ENCODE results near the gene HEY2. TPM values are rescaled to one million over a fixed set of nuclear protein-coding genes. Genes with fewer than 3 reads are reported as not detected.

The HEY2 gene
- total RNA-seq, 1 experiment from 2014 or later = 6.6 TPM

- peaks cover 6% of the 10 kb centered on the region for H3K9me3 ChIP-seq (ENCODE audit: control insufficient read depth, low read depth, low read length)
- H3K79me2 ChIP-seq (ENCODE audit: insufficient read depth, low read length) = peaks cover 2% of the 10 kb centered on the region; the same call in 1 of the 2 replicates
- peaks cover 2% of the 10 kb centered on the region for H3K23me2 ChIP-seq (ENCODE audit: insufficient read length, low read depth, low read length, poor library complexity, severe bottlenecking)
- no peak overlapping the region for H2BK15ac ChIP-seq (ENCODE audit: low read depth, low read length)
- no peak overlapping the region for H3K56ac ChIP-seq (ENCODE audit: insufficient read length, low read depth, low read length)
- no peak overlapping the region for H2BK120ac ChIP-seq (ENCODE audit: low read depth, low read length, poor library complexity, severe bottlenecking)
- peak; percentile 79 for DNase-seq
- H3K27me3 ChIP-seq (ENCODE audit: insufficient read depth, low read length) = no peaks in the 10 kb centered on the region
- Mint-ChIP-seq H3K27me3 (ENCODE audit: low read depth) (no peaks in the 10 kb centered on the region), H3K4me3 (peak overlapping the region; percentile 35 to 41; a peak in 3 of 5 replicates), H3K27ac (peak overlapping the region; percentile 90 to 97 (median 93)), H3K9me3 (peaks cover 0 to 18% of the 10 kb centered on the region in 2 experiments; a peak in 4 of 5 replicates), H3K36me3 (ENCODE audit: insufficient read depth in 1 of 3, low read depth in 3 of 3) (peaks cover 11 to 84% (median 42%) of the 10 kb centered on the region in 3 experiments; a peak in 6 of 7 replicates), H3K4me1 (peaks cover 33 to 40% of the 10 kb centered on the region in 2 experiments)
- H2AK5ac ChIP-seq (ENCODE audit: insufficient read length, low read length) = no peak overlapping the region
- H4K91ac ChIP-seq (ENCODE audit: insufficient read length, low read depth, low read length) = no peak overlapping the region
- no peak overlapping the region for H2AFZ ChIP-seq (ENCODE audit: low read length)
- no peak overlapping the region for H4K8ac ChIP-seq (replicated peaks; ENCODE audit: insufficient read length, low read depth, low read length)
- no peaks in the 10 kb centered on the region for H3K79me1 ChIP-seq (ENCODE audit: insufficient read depth, low read depth, low read length, poor library complexity, severe bottlenecking)
- H4K20me1 ChIP-seq (ENCODE audit: control insufficient read depth, insufficient read depth, insufficient read length) = no peaks in the 10 kb centered on the region
- H2BK12ac ChIP-seq (ENCODE audit: insufficient read length, low read depth, low read length) = no peak overlapping the region
- H2BK20ac ChIP-seq (ENCODE audit: low read depth, low read length, poor library complexity, severe bottlenecking) = no peak overlapping the region
- no peaks in the 10 kb centered on the region; the same call in 1 of the 2 replicates for H3K4me1 ChIP-seq (ENCODE audit: insufficient read depth, low read length)
- H3T11ph ChIP-seq (ENCODE audit: low read length) = no peak overlapping the region
- H3K27ac ChIP-seq (ENCODE audit: insufficient read length, low read depth, low read length) = peak overlapping the region; percentile 65
- no peak overlapping the region for H2BK5ac ChIP-seq (ENCODE audit: insufficient read length, low read length)
- no peak overlapping the region for H3K9ac ChIP-seq (ENCODE audit: extremely low read depth, insufficient read length, low read length)
- peak overlapping the region; percentile 36 for H3K4me2 ChIP-seq (ENCODE audit: insufficient read depth, insufficient read length, low read length)
- TF ChIP-seq, protein P1, sequence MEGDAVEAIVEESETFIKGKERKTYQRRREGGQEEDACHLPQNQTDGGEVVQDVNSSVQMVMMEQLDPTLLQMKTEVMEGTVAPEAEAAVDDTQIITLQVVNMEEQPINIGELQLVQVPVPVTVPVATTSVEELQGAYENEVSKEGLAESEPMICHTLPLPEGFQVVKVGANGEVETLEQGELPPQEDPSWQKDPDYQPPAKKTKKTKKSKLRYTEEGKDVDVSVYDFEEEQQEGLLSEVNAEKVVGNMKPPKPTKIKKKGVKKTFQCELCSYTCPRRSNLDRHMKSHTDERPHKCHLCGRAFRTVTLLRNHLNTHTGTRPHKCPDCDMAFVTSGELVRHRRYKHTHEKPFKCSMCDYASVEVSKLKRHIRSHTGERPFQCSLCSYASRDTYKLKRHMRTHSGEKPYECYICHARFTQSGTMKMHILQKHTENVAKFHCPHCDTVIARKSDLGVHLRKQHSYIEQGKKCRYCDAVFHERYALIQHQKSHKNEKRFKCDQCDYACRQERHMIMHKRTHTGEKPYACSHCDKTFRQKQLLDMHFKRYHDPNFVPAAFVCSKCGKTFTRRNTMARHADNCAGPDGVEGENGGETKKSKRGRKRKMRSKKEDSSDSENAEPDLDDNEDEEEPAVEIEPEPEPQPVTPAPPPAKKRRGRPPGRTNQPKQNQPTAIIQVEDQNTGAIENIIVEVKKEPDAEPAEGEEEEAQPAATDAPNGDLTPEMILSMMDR (conservative IDR thresholded peaks at IDR 0.05) = no peak
- no CpG with 5 or more reads among the region's 3 CpGs for WGBS (ENCODE audit: extremely low coverage, insufficient read length, low lambda C conversion rate)
- no peak overlapping the region for H3K14ac ChIP-seq (ENCODE audit: insufficient read depth, low read length)
- H3K4ac ChIP-seq (ENCODE audit: low read depth, low read length) = no peak overlapping the region
- no peak overlapping the region for H3K23ac ChIP-seq (ENCODE audit: insufficient read length, low read depth, low read length)
- no peak overlapping the region for H3K18ac ChIP-seq (ENCODE audit: insufficient read length, low read depth, low read length)
- no peak overlapping the region for H4K5ac ChIP-seq (ENCODE audit: insufficient read length, low read depth, low read length)
Measured at GRCh38 chr6:125700581-125701353, 48.7 kb upstream of the HEY2 start.

Measured in H9 (cell line).